ENCODE results near the gene POU3F3. TPM values are rescaled to one million over a fixed set of nuclear protein-coding genes. Genes with fewer than 3 reads are reported as not detected.

POU3F3 gene
- polyA plus RNA-seq, 1 experiment, result not detected

GRCh38 chr2:104876606-104877570, 23.0 kb downstream of the POU3F3 start:
- no peak overlapping the region for H3K4me3 ChIP-seq (ENCODE audit: low read depth, low read length)
- POLR2A ChIA-PET, result no interaction called here
- H3K27me3 ChIP-seq (ENCODE audit: control insufficient read depth, insufficient read depth, low read length), result peaks cover 12% of the 10 kb centered on the region
- no peak for TF ChIP-seq CTCF (IDR thresholded peaks at IDR 0.05; ENCODE audit: insufficient read depth, low read depth, low read length)
- CTCF ChIA-PET, result interaction anchor here (1.6 kb wide), 1 partner anchor 27 kb away, joined by 3 read pairs; no protein-coding TSS in a partner anchor
- DNase-seq (ENCODE audit: low read depth), result no peak
- no peaks in the 10 kb centered on the region for H3K36me3 ChIP-seq (ENCODE audit: control insufficient read depth, insufficient read depth, low read length)

GRCh38 chr2:104878863-104879512, 25.1 kb downstream of the POU3F3 start:
- H3K27me3 ChIP-seq (ENCODE audit: control insufficient read depth, insufficient read depth, low read length), result no peaks in the 10 kb centered on the region
- POLR2A ChIA-PET, result no interaction called here
- H3K36me3 ChIP-seq (ENCODE audit: control insufficient read depth, insufficient read depth, low read length), result no peaks in the 10 kb centered on the region
- H3K4me3 ChIP-seq (ENCODE audit: low read depth, low read length), result no peak overlapping the region
- CTCF ChIA-PET, result no interaction called here
- no peak for DNase-seq (ENCODE audit: low read depth)
- TF ChIP-seq CTCF (IDR thresholded peaks at IDR 0.05; ENCODE audit: insufficient read depth, low read depth, low read length), result no peak

GRCh38 chr2:104880076-104880475, 26.2 kb downstream of the POU3F3 start:
- no peak for TF ChIP-seq CTCF (IDR thresholded peaks at IDR 0.05; ENCODE audit: insufficient read depth, low read depth, low read length)
- no peak overlapping the region for H3K4me3 ChIP-seq (ENCODE audit: low read depth, low read length)
- POLR2A ChIA-PET, result no interaction called here
- H3K36me3 ChIP-seq (ENCODE audit: control insufficient read depth, insufficient read depth, low read length), result no peaks in the 10 kb centered on the region
- no peak for DNase-seq (ENCODE audit: low read depth)
- CTCF ChIA-PET, result no interaction called here
- no peaks in the 10 kb centered on the region for H3K27me3 ChIP-seq (ENCODE audit: control insufficient read depth, insufficient read depth, low read length)

- H3K4me3 ChIP-seq (ENCODE audit: low read depth, low read length), result no peak overlapping the region
- H3K36me3 ChIP-seq (ENCODE audit: control insufficient read depth, insufficient read depth, low read length), result no peaks in the 10 kb centered on the region
- ChIA-PET POLR2A (no interaction called here), CTCF (no interaction called here)
- H3K27me3 ChIP-seq (ENCODE audit: control insufficient read depth, insufficient read depth, low read length), result no peaks in the 10 kb centered on the region
- no peak for DNase-seq (ENCODE audit: low read depth)
- TF ChIP-seq CTCF (IDR thresholded peaks at IDR 0.05; ENCODE audit: insufficient read depth, low read depth, low read length), result no peak
Observed at GRCh38 chr2:104883357-104883756, 29.4 kb downstream of the POU3F3 start.

GRCh38 chr2:104885119-104885782, 31.3 kb downstream of the POU3F3 start:
- no peak overlapping the region for H3K4me3 ChIP-seq (ENCODE audit: low read depth, low read length)
- POLR2A ChIA-PET, result no interaction called here
- no peaks in the 10 kb centered on the region for H3K27me3 ChIP-seq (ENCODE audit: control insufficient read depth, insufficient read depth, low read length)
- TF ChIP-seq CTCF (IDR thresholded peaks at IDR 0.05; ENCODE audit: insufficient read depth, low read depth, low read length), result no peak
- no peak for DNase-seq (ENCODE audit: low read depth)
- no peaks in the 10 kb centered on the region for H3K36me3 ChIP-seq (ENCODE audit: control insufficient read depth, insufficient read depth, low read length)
- CTCF ChIA-PET, result no interaction called here
